OCI-LY1 (cell line): ENCODE data around the gene ATOH1.

ENCODE experiments used
- H2AFZ ChIP-seq: fragments of 200-600 bp; sonication (generic), shearing (Covaris generic); 2 replicates; pipeline ENCODE4 v1.6.0; 2014; ENCODE audit warnings: antibody characterized with exemption, mild to moderate bottlenecking, low read length
- H3F3A ChIP-seq: fragments of 200-600 bp; sonication (generic), shearing (Covaris generic); 2 replicates; pipeline ENCODE4 v1.6.0; 2014; ENCODE audit warnings: mild to moderate bottlenecking, antibody characterized with exemption, low read length, moderate library complexity; ENCODE audit not compliant: insufficient read depth
- H3K27ac ChIP-seq: fragments of 200-600 bp; sonication (generic); 2 replicates; pipeline ENCODE4 v1.5.1; 2014; ENCODE audit warnings: low read length, mixed run types, mild to moderate bottlenecking, low read depth; ENCODE audit not compliant: poor library complexity, severe bottlenecking
- H3K27me3 ChIP-seq: fragments of 200-600 bp; sonication (generic); 2 replicates; pipeline ENCODE4 v1.6.0; 2014; ENCODE audit warnings: antibody characterized with exemption, mild to moderate bottlenecking, low read length, moderate library complexity; ENCODE audit not compliant: insufficient read depth
- H3K36me3 ChIP-seq: fragments of 200-600 bp; sonication (generic); 2 replicates; pipeline ENCODE4 v1.6.1; 2014; ENCODE audit warnings: mild to moderate bottlenecking, antibody characterized with exemption, low read length, moderate library complexity, mixed read lengths; ENCODE audit not compliant: insufficient read depth
- H3K4me1 ChIP-seq: fragments of 200-600 bp; sonication (generic); 2 replicates; pipeline ENCODE4 v1.5.1; 2014; ENCODE audit warnings: mild to moderate bottlenecking, low read length, moderate library complexity; ENCODE audit not compliant: insufficient read depth, severe bottlenecking
- H3K4me2 ChIP-seq: fragments of 200-600 bp; sonication (generic), shearing (Covaris generic); 2 replicates; pipeline ENCODE4 v1.6.1; 2014; ENCODE audit warnings: low read length
- H3K4me3 ChIP-seq: fragments of 200-600 bp; sonication (generic); 2 replicates; pipeline ENCODE4 v1.5.1; 2014; ENCODE audit warnings: low read length, low read depth, mild to moderate bottlenecking, mixed read lengths; ENCODE audit not compliant: poor library complexity, severe bottlenecking
- H3K79me2 ChIP-seq: fragments of 200-600 bp; shearing (Covaris generic); 2 replicates; pipeline ENCODE4 v1.6.1; 2016; ENCODE audit warnings: mixed run types, low read length, mixed read lengths; ENCODE audit not compliant: insufficient read depth
- H3K9ac ChIP-seq: fragments of 200-600 bp; sonication (generic), shearing (Covaris generic); 2 replicates; pipeline ENCODE4 v1.6.1; 2014; ENCODE audit warnings: mild to moderate bottlenecking, low read length, mixed read lengths
- H3K9me2 ChIP-seq: fragments of 200-600 bp; sonication (generic), shearing (Covaris generic); 2 replicates; pipeline ENCODE4 v1.6.1; 2014; ENCODE audit warnings: low read depth, mild to moderate bottlenecking, low read length, mixed read lengths
- H3K9me3 ChIP-seq: fragments of 200-600 bp; shearing (Covaris generic); 2 replicates; pipeline ENCODE4 v1.6.1; 2014; ENCODE audit warnings: low read length, mixed read lengths
- H4K20me1 ChIP-seq: fragments of 200-600 bp; sonication (generic), shearing (Covaris generic); 2 replicates; pipeline ENCODE4 v1.6.0; 2016; ENCODE audit warnings: mild to moderate bottlenecking, low read length; ENCODE audit not compliant: insufficient read depth
- EZH2 ChIP-seq: fragments of 200-600 bp; sonication (generic), shearing (Covaris generic); IDR thresholded peaks from 2 replicates; pipeline ENCODE4 v1.8.0; 2017; ENCODE audit warnings: borderline replicate concordance, mixed run types, mild to moderate bottlenecking, antibody characterized with exemption, low read length, moderate library complexity, mixed read lengths
- TF ChIP-seq, protein P1 (sequence below): fragments of 200-600 bp; sonication (generic), shearing (Covaris generic); IDR thresholded peaks from 2 replicates; pipeline ENCODE4 v1.5.1; 2017; ENCODE audit warnings: mild to moderate bottlenecking, antibody characterized with exemption, low read length, moderate library complexity, mixed read lengths

Gene ATOH1

DNA sequence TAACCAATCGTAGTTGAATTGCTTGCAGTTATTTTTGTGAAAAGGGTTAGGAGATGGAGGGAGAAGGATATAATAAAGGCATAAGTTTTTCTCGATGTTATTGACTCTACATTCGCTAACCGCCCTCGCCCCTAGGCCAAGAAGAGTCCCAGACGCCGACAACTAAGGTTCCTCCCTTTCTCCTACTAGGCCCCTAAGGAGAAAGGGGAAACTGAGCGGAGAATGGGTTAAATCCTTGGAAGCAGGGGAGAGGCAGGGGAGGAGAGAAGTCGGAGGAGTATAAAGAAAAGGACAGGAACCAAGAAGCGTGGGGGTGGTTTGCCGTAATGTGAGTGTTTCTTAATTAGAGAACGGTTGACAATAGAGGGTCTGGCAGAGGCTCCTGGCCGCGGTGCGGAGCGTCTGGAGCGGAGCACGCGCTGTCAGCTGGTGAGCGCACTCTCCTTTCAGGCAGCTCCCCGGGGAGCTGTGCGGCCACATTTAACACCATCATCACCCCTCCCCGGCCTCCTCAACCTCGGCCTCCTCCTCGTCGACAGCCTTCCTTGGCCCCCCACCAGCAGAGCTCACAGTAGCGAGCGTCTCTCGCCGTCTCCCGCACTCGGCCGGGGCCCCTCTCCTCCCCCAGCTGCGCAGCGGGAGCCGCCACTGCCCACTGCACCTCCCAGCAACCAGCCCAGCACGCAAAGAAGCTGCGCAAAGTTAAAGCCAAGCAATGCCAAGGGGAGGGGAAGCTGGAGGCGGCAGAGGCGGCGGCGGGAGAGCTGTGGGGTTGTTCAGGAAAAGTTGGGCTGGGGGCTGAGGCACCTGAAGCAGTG lies 5.9 kb downstream of the ATOH1 start:
- H3K4me1 ChIP-seq, result no peaks in the 10 kb centered on the region
- H3K4me2 ChIP-seq, result no peak overlapping the region
- no peak overlapping the region for H3K27ac ChIP-seq
- H3K27me3 ChIP-seq, result no peaks in the 10 kb centered on the region
- no peaks in the 10 kb centered on the region for H4K20me1 ChIP-seq
- H3K9ac ChIP-seq, result no peak overlapping the region
- no peak for TF ChIP-seq EZH2
- TF ChIP-seq, protein P1, sequence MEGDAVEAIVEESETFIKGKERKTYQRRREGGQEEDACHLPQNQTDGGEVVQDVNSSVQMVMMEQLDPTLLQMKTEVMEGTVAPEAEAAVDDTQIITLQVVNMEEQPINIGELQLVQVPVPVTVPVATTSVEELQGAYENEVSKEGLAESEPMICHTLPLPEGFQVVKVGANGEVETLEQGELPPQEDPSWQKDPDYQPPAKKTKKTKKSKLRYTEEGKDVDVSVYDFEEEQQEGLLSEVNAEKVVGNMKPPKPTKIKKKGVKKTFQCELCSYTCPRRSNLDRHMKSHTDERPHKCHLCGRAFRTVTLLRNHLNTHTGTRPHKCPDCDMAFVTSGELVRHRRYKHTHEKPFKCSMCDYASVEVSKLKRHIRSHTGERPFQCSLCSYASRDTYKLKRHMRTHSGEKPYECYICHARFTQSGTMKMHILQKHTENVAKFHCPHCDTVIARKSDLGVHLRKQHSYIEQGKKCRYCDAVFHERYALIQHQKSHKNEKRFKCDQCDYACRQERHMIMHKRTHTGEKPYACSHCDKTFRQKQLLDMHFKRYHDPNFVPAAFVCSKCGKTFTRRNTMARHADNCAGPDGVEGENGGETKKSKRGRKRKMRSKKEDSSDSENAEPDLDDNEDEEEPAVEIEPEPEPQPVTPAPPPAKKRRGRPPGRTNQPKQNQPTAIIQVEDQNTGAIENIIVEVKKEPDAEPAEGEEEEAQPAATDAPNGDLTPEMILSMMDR, result no peak
- H3K4me3 ChIP-seq, result no peak overlapping the region
- H3K9me3 ChIP-seq, result no peaks in the 10 kb centered on the region
- H3F3A ChIP-seq, result no peaks in the 10 kb centered on the region
- no peaks in the 10 kb centered on the region for H3K79me2 ChIP-seq
- no peaks in the 10 kb centered on the region for H3K9me2 ChIP-seq
- H3K36me3 ChIP-seq, result no peaks in the 10 kb centered on the region
- no peak overlapping the region for H2AFZ ChIP-seq

DNA sequence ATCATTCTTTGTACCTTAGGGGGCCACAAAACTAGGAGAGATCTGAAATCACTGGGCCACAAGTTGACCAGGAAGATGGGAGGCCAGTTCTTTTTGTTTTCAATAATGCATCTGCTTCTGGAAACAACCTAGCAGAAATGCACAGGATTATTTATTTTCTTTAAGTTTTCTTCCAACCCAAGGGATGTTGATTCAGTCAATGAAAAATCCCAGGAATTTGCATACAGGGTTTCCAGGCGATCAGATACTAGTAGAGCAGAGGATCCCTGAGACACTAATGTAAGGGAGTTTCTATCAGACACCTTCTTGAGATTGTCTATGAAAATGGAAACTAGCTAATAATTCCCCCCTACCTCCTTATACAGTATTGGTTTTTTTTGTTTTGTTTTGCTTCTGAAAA lies 7.4 kb downstream of the ATOH1 start:
- TF ChIP-seq, protein P1, result no peak
- no peak for TF ChIP-seq EZH2
- H3K4me2 ChIP-seq, result no peak overlapping the region

DNA sequence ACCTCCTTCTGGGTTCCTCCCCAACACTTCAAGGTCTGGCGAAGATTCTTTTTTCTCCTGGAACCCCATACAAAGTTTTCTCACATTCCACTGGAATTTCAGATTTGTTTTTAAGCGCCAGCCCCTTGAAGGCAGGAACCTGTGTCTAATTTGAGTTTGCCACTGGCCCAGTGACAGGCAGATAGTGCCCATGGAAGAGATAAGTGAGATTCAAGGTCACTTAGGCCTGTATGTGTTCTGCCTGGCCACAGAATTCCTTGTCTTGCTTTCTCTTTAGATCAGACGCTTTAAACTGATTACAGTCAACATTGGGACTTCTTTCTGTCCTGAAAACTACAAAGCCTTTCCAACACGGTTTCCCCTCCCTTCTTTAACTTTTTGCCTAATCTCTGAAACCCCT lies 11.2 kb downstream of the ATOH1 start:
- H3K27ac ChIP-seq, result no peak overlapping the region
- H3K9me3 ChIP-seq, result no peaks in the 10 kb centered on the region
- H3K9me2 ChIP-seq, result no peaks in the 10 kb centered on the region
- H3F3A ChIP-seq, result no peaks in the 10 kb centered on the region
- no peaks in the 10 kb centered on the region for H3K79me2 ChIP-seq
- no peak overlapping the region for H3K4me3 ChIP-seq
- TF ChIP-seq, protein P1, result no peak
- TF ChIP-seq EZH2, result no peak
- H3K4me2 ChIP-seq, result no peak overlapping the region
- H3K36me3 ChIP-seq, result no peaks in the 10 kb centered on the region
- no peak overlapping the region for H3K9ac ChIP-seq
- no peak overlapping the region for H2AFZ ChIP-seq
- H4K20me1 ChIP-seq, result no peaks in the 10 kb centered on the region
- H3K4me1 ChIP-seq, result no peaks in the 10 kb centered on the region
- H3K27me3 ChIP-seq, result no peaks in the 10 kb centered on the region

More for the DNA sequence above, 7.4 kb downstream of the ATOH1 start:
- H3K9me3 ChIP-seq, result no peaks in the 10 kb centered on the region
- H3K36me3 ChIP-seq, result no peaks in the 10 kb centered on the region
- no peak overlapping the region for H3K9ac ChIP-seq
- H3K79me2 ChIP-seq, result no peaks in the 10 kb centered on the region
- H4K20me1 ChIP-seq, result no peaks in the 10 kb centered on the region
- H2AFZ ChIP-seq, result no peak overlapping the region
- no peak overlapping the region for H3K4me3 ChIP-seq
- no peaks in the 10 kb centered on the region for H3K4me1 ChIP-seq
- H3K9me2 ChIP-seq, result no peaks in the 10 kb centered on the region
- no peaks in the 10 kb centered on the region for H3K27me3 ChIP-seq
- H3K27ac ChIP-seq, result no peak overlapping the region
- H3F3A ChIP-seq, result no peaks in the 10 kb centered on the region
